ENCODE data around the gene DCAKD. TPM values are rescaled to one million over a fixed set of nuclear protein-coding genes. Genes with fewer than 3 reads are reported as not detected.

The DCAKD gene
- total and polyA plus RNA-seq, 2 donors (not counting 1 experiment from before 2014, with no cell fraction given) = 21.8 to 41.5 TPM

DNA sequence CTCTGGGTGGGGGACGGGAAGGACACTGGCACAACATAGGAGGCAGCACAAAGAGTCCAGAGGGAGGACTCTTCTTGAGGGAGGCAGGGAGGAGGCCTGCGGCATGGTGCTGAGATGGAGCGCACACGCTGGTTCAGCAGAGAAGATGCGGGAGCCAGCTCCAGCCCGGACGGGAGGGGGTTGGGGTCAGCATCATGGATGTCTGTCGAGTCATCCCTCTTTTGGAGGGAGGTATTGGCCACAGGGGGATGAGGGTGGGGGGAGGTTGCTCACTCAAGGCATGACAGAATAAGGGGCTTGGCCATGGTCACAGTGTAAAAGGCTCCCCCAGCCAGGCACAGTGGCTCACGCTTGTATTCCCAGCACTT is 19.3 kb downstream of the DCAKD start:
- Histone ChIP-seq H4K20me1 (ENCODE audit: control insufficient read depth, extremely low read depth, insufficient read depth, low read length) (no peaks in the 10 kb centered on the region), H3K79me2 (ENCODE audit: control insufficient read depth, insufficient read depth, low read length) (no peaks in the 10 kb centered on the region), H3K27ac (ENCODE audit: insufficient read depth, low read length) (no peak overlapping the region), H3K4me2 (ENCODE audit: extremely low read depth, insufficient read depth, low read length) (no peak overlapping the region), H3K27me3 (ENCODE audit: control insufficient read depth, insufficient read depth, low read length) (no peaks in the 10 kb centered on the region), H3K4me1 (ENCODE audit: control insufficient read depth, extremely low read depth, insufficient read depth, low read length) (no peaks in the 10 kb centered on the region), H2AFZ (ENCODE audit: low read length) (no peak overlapping the region), H3K9me3 (ENCODE audit: control insufficient read depth, insufficient read depth, low read depth, low read length) (no peaks in the 10 kb centered on the region), H3K9ac (ENCODE audit: insufficient read depth, low read length) (no peak overlapping the region), H3K4me3 (replicated peaks in 1 of 4; ENCODE audit: control extremely low read depth in 1 of 4, insufficient read depth in 1 of 4, low read depth in 3 of 4, low read length in 4 of 4) (no peak overlapping the region), H3K36me3 (ENCODE audit: control insufficient read depth, insufficient read depth, low read length) (peaks cover 6% of the 10 kb centered on the region)
- no peak for TF ChIP-seq EZH2 (IDR thresholded peaks at IDR 0.05; ENCODE audit: low read length, missing control alignments)
- TF ChIP-seq CTCF (conservative IDR thresholded peaks at IDR 0.05 in 1 of 2, IDR thresholded peaks at IDR 0.05 in 1 of 2; ENCODE audit: low read depth in 1 of 2, low read length in 2 of 2) = no peak
- DNase-seq (ENCODE audit: low read depth in 2 of 2) = no peak

DNA sequence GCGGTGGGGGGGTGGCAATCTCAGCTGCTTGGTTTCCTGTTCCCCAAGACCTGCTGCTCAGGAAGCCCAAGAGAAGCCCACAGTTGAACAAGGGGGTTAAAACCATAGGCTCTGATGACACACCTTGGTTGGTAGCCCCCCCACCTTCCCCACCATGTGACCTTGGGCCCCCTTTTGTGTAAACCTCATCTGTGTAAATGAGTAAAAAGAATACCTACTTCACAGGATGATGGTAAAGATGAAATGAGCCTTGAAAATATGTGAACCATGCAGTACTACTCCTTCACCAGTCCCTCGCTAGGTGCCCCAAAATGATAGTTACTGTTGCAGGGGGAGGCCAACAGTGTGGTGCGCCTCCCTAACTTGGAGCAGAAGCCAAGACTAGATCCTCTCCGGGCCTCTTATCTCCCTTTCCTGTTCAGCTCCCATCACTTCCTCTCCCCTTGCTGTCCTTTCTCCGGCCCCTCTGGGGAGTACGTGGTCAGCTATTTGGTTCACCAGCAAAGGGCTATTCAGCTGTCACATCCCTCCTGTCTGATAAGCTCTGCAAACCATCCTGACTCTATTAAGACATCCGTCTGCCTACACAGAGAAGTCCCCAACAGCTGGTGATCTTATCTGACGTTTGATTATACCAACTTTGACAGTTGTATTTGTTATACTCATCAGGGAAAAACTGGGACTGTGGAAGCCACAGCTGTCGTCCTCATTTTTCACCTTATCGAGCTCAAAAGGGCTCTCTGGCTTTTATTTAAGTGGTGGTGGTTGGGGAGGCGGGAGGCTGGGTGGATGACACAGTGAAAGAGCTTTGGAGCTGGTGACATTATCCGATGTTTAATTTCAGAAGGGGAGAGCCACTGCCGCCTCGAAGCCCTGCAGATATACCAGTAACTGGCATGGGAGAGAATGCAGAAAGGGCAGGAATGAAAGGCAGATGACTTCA is 19.9 kb downstream of the DCAKD start:
- no peaks in the 10 kb centered on the region for H3K27me3 ChIP-seq (ENCODE audit: control insufficient read depth, insufficient read depth, low read length)
- no peaks in the 10 kb centered on the region for H3K9me3 ChIP-seq (ENCODE audit: control insufficient read depth, insufficient read depth, low read depth, low read length)
- no peak overlapping the region for H3K27ac ChIP-seq (ENCODE audit: insufficient read depth, low read length)
- no peaks in the 10 kb centered on the region for H3K79me2 ChIP-seq (ENCODE audit: control insufficient read depth, insufficient read depth, low read length)
- H3K36me3 ChIP-seq (ENCODE audit: control insufficient read depth, insufficient read depth, low read length) = peaks cover 9% of the 10 kb centered on the region
- H2AFZ ChIP-seq (ENCODE audit: low read length) = no peak overlapping the region
- TF ChIP-seq EZH2 (IDR thresholded peaks at IDR 0.05; ENCODE audit: low read length, missing control alignments) (no peak), CTCF (conservative IDR thresholded peaks at IDR 0.05 in 1 of 2, IDR thresholded peaks at IDR 0.05 in 1 of 2; ENCODE audit: low read depth in 1 of 2, low read length in 2 of 2) (no peak)
- no peaks in the 10 kb centered on the region for H4K20me1 ChIP-seq (ENCODE audit: control insufficient read depth, extremely low read depth, insufficient read depth, low read length)
- H3K4me2 ChIP-seq (ENCODE audit: extremely low read depth, insufficient read depth, low read length) = no peak overlapping the region
- H3K9ac ChIP-seq (ENCODE audit: insufficient read depth, low read length) = no peak overlapping the region
- no peaks in the 10 kb centered on the region for H3K4me1 ChIP-seq (ENCODE audit: control insufficient read depth, extremely low read depth, insufficient read depth, low read length)
- DNase-seq (ENCODE audit: low read depth in 2 of 2) = no peak
- no peak overlapping the region for H3K4me3 ChIP-seq (replicated peaks in 1 of 4; ENCODE audit: control extremely low read depth in 1 of 4, insufficient read depth in 1 of 4, low read depth in 3 of 4, low read length in 4 of 4)

DNA sequence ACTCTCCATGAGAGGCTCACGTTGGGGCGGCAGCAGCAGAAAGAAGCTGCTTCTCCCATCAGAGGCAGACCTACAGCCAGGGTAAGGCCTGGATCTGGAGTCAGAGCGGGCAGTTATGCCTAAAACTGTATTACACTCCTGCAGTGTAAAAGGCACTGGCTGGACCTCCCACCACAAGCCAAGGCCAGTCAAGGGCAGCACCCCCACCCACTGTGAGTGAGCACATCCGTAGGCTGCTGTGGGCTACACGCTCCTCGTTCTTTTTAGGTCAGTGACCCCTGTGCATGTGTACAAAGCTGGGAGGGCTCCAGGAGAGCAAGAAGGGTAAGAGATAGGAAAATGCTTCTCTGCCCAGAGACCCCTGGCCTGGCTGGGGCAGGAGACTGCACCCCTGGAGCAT is 20.7 kb downstream of the DCAKD start:
- DNase-seq (ENCODE audit: low read depth in 2 of 2) = no peak
- no peaks in the 10 kb centered on the region for H3K9me3 ChIP-seq (ENCODE audit: control insufficient read depth, insufficient read depth, low read depth, low read length)
- no peaks in the 10 kb centered on the region for H3K4me1 ChIP-seq (ENCODE audit: control insufficient read depth, extremely low read depth, insufficient read depth, low read length)
- H3K36me3 ChIP-seq (ENCODE audit: control insufficient read depth, insufficient read depth, low read length) = peaks cover 9% of the 10 kb centered on the region
- no peaks in the 10 kb centered on the region for H4K20me1 ChIP-seq (ENCODE audit: control insufficient read depth, extremely low read depth, insufficient read depth, low read length)
- H3K79me2 ChIP-seq (ENCODE audit: control insufficient read depth, insufficient read depth, low read length) = no peaks in the 10 kb centered on the region
- H3K4me2 ChIP-seq (ENCODE audit: extremely low read depth, insufficient read depth, low read length) = no peak overlapping the region
- no peak overlapping the region for H3K9ac ChIP-seq (ENCODE audit: insufficient read depth, low read length)
- no peak overlapping the region for H3K4me3 ChIP-seq (replicated peaks in 1 of 4; ENCODE audit: control extremely low read depth in 1 of 4, insufficient read depth in 1 of 4, low read depth in 3 of 4, low read length in 4 of 4)
- no peak overlapping the region for H3K27ac ChIP-seq (ENCODE audit: insufficient read depth, low read length)
- no peak overlapping the region for H2AFZ ChIP-seq (ENCODE audit: low read length)
- TF ChIP-seq EZH2 (IDR thresholded peaks at IDR 0.05; ENCODE audit: low read length, missing control alignments) = no peak
- TF ChIP-seq CTCF (conservative IDR thresholded peaks at IDR 0.05 in 1 of 2, IDR thresholded peaks at IDR 0.05 in 1 of 2; ENCODE audit: low read depth in 1 of 2, low read length in 2 of 2) = no peak
- no peaks in the 10 kb centered on the region for H3K27me3 ChIP-seq (ENCODE audit: control insufficient read depth, insufficient read depth, low read length)

Data from fibroblast of lung (primary cell).